22Rv1 (cell line): ENCODE measurements around the gene MAST1.

Experiments
- H3K27ac ChIP-seq: fragments of 450-650 bp; 2 replicates; pipeline ENCODE4 v1.5.1; 2017
- ZFX ChIP-seq: fragments of 450-650 bp; IDR thresholded peaks from 2 replicates; pipeline ENCODE4 v1.6.1; 2017; ENCODE audit warnings: antibody characterized with exemption, borderline replicate concordance
- TF ChIP-seq, protein P1 (sequence below): fragments of 450-650 bp; IDR thresholded peaks from 2 replicates; pipeline ENCODE4 v1.5.1; 2017; ENCODE audit warnings: mild to moderate bottlenecking

MAST1 gene

DNA sequence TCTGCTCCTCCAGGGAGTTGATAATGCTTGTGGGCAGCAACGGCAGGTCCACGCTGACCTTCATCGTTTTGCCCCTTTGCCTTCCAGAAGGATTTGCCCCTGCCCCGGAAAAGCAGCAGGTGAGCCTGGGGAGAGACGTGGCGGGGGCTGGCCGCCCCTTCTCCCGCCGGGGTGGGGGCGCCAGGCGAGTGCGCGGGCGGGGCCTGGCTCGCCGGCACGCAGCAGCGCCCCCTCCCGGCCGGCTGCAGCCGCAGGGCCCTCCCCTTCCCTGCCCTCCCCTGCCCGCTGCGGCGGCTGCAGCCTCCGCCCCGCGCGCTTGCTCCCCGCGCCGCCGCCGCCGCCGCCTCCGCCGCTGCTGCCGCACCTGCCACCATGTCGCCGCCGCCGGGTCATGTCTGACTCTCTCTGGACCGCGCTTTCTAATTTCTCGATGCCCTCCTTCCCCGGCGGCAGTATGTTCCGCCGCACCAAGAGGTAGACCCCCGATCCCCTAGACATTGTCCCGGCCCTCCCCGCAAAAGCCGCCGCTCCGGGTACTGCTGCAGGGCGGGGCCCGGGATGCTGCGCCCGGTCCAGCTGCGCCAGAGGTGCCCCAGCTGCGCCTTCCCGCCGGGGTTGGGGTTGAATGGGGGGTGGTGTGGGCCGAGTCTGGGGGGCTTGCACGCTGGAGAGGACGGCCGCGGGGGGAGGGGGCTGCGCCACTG is at the start of gene MAST1:
TSS of gene MAST1 (plus strand) at position 334 of the 704 bp plus-strand sequence. CDS start at position 392, 58 bp downstream.
- 0 out of 2 replicates have a peak within 1 kb of the TSS, but pooled peaks have one; percentile 10 for H3K27ac ChIP-seq

GRCh38 chr19:12788682-12789097 is 49.6 kb upstream of the MAST1 start:
- TF ChIP-seq ZFX = no peak
- TF ChIP-seq, protein P1, sequence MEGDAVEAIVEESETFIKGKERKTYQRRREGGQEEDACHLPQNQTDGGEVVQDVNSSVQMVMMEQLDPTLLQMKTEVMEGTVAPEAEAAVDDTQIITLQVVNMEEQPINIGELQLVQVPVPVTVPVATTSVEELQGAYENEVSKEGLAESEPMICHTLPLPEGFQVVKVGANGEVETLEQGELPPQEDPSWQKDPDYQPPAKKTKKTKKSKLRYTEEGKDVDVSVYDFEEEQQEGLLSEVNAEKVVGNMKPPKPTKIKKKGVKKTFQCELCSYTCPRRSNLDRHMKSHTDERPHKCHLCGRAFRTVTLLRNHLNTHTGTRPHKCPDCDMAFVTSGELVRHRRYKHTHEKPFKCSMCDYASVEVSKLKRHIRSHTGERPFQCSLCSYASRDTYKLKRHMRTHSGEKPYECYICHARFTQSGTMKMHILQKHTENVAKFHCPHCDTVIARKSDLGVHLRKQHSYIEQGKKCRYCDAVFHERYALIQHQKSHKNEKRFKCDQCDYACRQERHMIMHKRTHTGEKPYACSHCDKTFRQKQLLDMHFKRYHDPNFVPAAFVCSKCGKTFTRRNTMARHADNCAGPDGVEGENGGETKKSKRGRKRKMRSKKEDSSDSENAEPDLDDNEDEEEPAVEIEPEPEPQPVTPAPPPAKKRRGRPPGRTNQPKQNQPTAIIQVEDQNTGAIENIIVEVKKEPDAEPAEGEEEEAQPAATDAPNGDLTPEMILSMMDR = no peak
- peak overlapping the region; percentile 98 for H3K27ac ChIP-seq

More for the DNA sequence above, at the start of gene MAST1:
- TF ChIP-seq, protein P1 = peak; percentile 98
- TF ChIP-seq ZFX = no peak

GRCh38 chr19:12789098-12789903 is 49.0 kb upstream of the MAST1 start:
- H3K27ac ChIP-seq = peak overlapping the region; percentile 98
- TF ChIP-seq ZFX = no peak
- TF ChIP-seq, protein P1 = no peak

DNA sequence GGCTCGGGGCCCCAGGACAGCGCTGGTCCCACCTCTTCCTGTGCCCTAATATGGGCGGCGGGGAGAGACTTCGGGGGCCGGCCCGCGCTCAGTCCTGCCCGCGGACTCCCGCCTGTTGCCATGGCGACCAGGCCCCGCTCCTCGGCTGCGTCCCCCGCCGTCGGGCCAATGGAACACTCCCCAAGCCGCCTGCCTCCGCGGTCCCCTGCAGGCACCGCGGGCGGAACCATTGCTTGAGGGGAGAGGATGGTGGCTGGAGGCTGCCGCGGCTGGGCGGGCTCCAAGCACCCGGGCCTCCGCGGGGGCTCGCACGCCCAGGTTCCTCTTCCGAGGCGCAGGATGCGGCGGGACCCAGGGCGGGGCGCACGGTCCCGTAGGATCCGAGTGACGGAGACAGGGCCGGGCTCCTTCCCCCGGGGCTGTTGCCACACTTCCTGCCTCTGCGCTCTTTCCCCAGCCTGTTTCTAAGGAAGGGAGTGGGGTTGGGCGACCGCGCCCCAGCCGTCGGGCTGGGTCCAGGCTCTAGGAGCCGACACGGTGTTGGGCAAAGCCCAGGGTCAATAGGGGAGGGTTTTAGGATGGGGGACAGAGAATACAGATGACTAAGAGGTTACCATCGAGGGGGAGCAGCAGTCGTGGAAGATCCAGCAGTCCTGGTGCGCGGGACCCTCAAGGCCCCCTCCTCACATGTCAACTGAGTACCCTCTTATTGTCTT is 48.3 kb upstream of the MAST1 start:
- no peak for TF ChIP-seq ZFX
- TF ChIP-seq, protein P1 = no peak
- H3K27ac ChIP-seq = peak overlapping the region; percentile 98

- TF ChIP-seq, protein P1 = no peak
- no peak for TF ChIP-seq ZFX
- peak overlapping the region; percentile 98 for H3K27ac ChIP-seq
Observed at GRCh38 chr19:12790628-12791344, 47.5 kb upstream of the MAST1 start.

GRCh38 chr19:12791345-12792050 is 46.8 kb upstream of the MAST1 start, which contains the start of gene JUNB:
Gene JUNB, plus strand, starts transcription at chr19:12791486. Its CDS starts 286 bp downstream, at chr19:12791772.
- TF ChIP-seq, protein P1 = no peak
- peak within 1 kb of the TSS; percentile 98 for H3K27ac ChIP-seq
